H1 (cell line): ENCODE measurements around the gene SOWAHC. TPM values are rescaled to one million over a fixed set of nuclear protein-coding genes. Genes with fewer than 3 reads are reported as not detected.

Experiments
- CTCF ChIA-PET: fragments of 300-600 bp; sonication (Branson Sonifier 250); formaldehyde crosslinking; loops from one replicate; lab custom pipeline; 2021; ENCODE audit not compliant: partially characterized antibody; lab: Charles Lee
- POLR2A ChIA-PET: fragments of 300-600 bp; sonication (Branson Sonifier 250); formaldehyde crosslinking; loops from one replicate; lab custom pipeline; 2021; ENCODE audit warnings: inconsistent platforms; ENCODE audit not compliant: partially characterized antibody; lab: Charles Lee
- DNase-seq, 2 experiments: peaks; one replicate each; pipeline versions ENCODE4 v3.0.0 to v3.0.0-alpha.2; 2010 to 2022; ENCODE audit warnings: low spot score in 2 of 2, low read depth in 1 of 2, mixed read lengths in 1 of 2
- FAIRE-seq: peaks from 2 replicates; lab custom pipeline; 2011; peaks lifted over from hg19 to GRCh38; lab: Jason Lieb, UNC
- H2AFZ ChIP-seq: 2 replicates; pipeline ENCODE4 v1.8.1; 2012; ENCODE audit warnings: low read length, inconsistent platforms
- H2AK5ac ChIP-seq: 2 replicates; pipeline ENCODE4 v1.6.1; 2013; ENCODE audit warnings: low read depth, low read length
- H2BK120ac ChIP-seq: replicated peaks from 2 replicates; pipeline ENCODE3; 2013; ENCODE audit warnings: low read depth, low read length, inconsistent platforms
- H2BK12ac ChIP-seq: 2 replicates; pipeline ENCODE4 v1.6.1; 2013; ENCODE audit warnings: low read depth, low read length
- H2BK15ac ChIP-seq: 2 replicates; pipeline ENCODE4 v1.6.1; 2013; ENCODE audit warnings: low read length
- H2BK20ac ChIP-seq: 2 replicates; pipeline ENCODE4 v1.6.1; 2013; ENCODE audit warnings: low read length
- H2BK5ac ChIP-seq: 2 replicates; pipeline ENCODE4 v1.6.1; 2013; ENCODE audit warnings: low read depth, low read length
- H3K14ac ChIP-seq: 2 replicates; pipeline ENCODE4 v1.6.1; 2013; ENCODE audit warnings: inconsistent platforms; ENCODE audit not compliant: insufficient read length
- H3K18ac ChIP-seq: 2 replicates; pipeline ENCODE4 v1.6.1; 2013; ENCODE audit warnings: low read length; ENCODE audit errors: extremely low read depth
- H3K23ac ChIP-seq: 2 replicates; pipeline ENCODE4 v1.6.1; 2013; ENCODE audit warnings: inconsistent platforms; ENCODE audit not compliant: insufficient read length
- H3K23me2 ChIP-seq: 2 replicates; pipeline ENCODE4 v1.6.1; 2013; ENCODE audit warnings: low read depth, low read length
- H3K27ac ChIP-seq: 2 replicates; pipeline ENCODE4 v1.6.1; 2011; ENCODE audit warnings: low read depth, low read length, inconsistent platforms
- H3K27me3 ChIP-seq, 4 experiments: replicated peaks in 1 of 4; 1 replicate in 1 of 4; 2 replicates in 3 of 4; pipeline versions ENCODE4 v1.6.1 to v1.8.1; 2011 to 2013; ENCODE audit warnings: low read length in 3 of 4, mild to moderate bottlenecking in 3 of 4, inconsistent platforms in 2 of 4, mixed read lengths in 2 of 4, moderate library complexity in 1 of 4; ENCODE audit not compliant: control insufficient read depth in 3 of 4, insufficient read depth in 3 of 4; ENCODE audit errors: extremely low read depth in 1 of 4
- H3K36me3 ChIP-seq, 4 experiments: 2 replicates each; pipeline versions ENCODE4 v1.6.1 to v1.8.1; 2011 to 2013; ENCODE audit warnings: mild to moderate bottlenecking in 4 of 4, low read length in 3 of 4, moderate library complexity in 2 of 4, control low read depth in 1 of 4, inconsistent platforms in 1 of 4; ENCODE audit not compliant: insufficient read depth in 4 of 4, control insufficient read depth in 2 of 4
- H3K4ac ChIP-seq: replicated peaks from 2 replicates; pipeline ENCODE3; 2013; ENCODE audit warnings: low read length, low read depth, mixed read lengths, inconsistent platforms; ENCODE audit not compliant: insufficient read length
- H3K4me1 ChIP-seq, 4 experiments: replicated peaks in 1 of 4; 1 replicate in 1 of 4; 2 replicates in 3 of 4; pipeline versions ENCODE4 v1.6.1 to v1.8.1; 2011 to 2013; ENCODE audit warnings: low read length in 3 of 4, inconsistent platforms in 2 of 4, mixed read lengths in 1 of 4; ENCODE audit not compliant: insufficient read depth in 4 of 4, control insufficient read depth in 3 of 4
- H3K4me2 ChIP-seq, 2 experiments: 2 replicates each; pipeline versions ENCODE4 v1.6.1 to v1.8.1; 2011 to 2013; ENCODE audit warnings: low read depth in 2 of 2, low read length in 2 of 2, control low read depth in 1 of 2, inconsistent platforms in 1 of 2, mild to moderate bottlenecking in 1 of 2; ENCODE audit not compliant: insufficient read depth in 1 of 2
- H3K4me3 ChIP-seq, 4 experiments: fragments of 200-600, 300-600 bp in 1 of 4; sonication (generic), shearing (Covaris generic), sonication (Bioruptor Twin) in 1 of 4; 2 replicates each; pipeline versions ENCODE4 v1.5.1 to v1.8.1; 2011 to 2016; ENCODE audit warnings: low read length in 4 of 4, low read depth in 3 of 4, control low read depth in 2 of 4, inconsistent platforms in 2 of 4, mild to moderate bottlenecking in 2 of 4, mixed read lengths in 1 of 4, moderate library complexity in 1 of 4; ENCODE audit not compliant: insufficient read depth in 2 of 4; ENCODE audit errors: extremely low read depth in 1 of 4
- H3K56ac ChIP-seq: replicated peaks from 2 replicates; pipeline ENCODE3; 2013; ENCODE audit warnings: low read depth, mild to moderate bottlenecking, mixed read lengths, low read length, inconsistent platforms; ENCODE audit not compliant: insufficient read length
- H3K79me1 ChIP-seq: 2 replicates; pipeline ENCODE4 v1.6.1; 2013; ENCODE audit warnings: low read depth, low read length, control low read depth
- H3K79me2 ChIP-seq, 2 experiments: 2 replicates each; pipeline versions ENCODE4 v1.6.1 to v1.8.1; 2012 to 2013; ENCODE audit warnings: low read length in 2 of 2, mild to moderate bottlenecking in 2 of 2, inconsistent platforms in 1 of 2; ENCODE audit not compliant: insufficient read depth in 2 of 2, control insufficient read depth in 1 of 2
- H3K9ac ChIP-seq, 4 experiments: replicated peaks in 1 of 4; 1 replicate in 1 of 4; 2 replicates in 3 of 4; pipeline versions ENCODE4 v1.6.1 to v1.8.1; 2011 to 2013; ENCODE audit warnings: low read depth in 3 of 4, low read length in 3 of 4, control low read depth in 2 of 4, mild to moderate bottlenecking in 2 of 4, moderate library complexity in 2 of 4, inconsistent platforms in 1 of 4; ENCODE audit errors: extremely low read depth in 1 of 4
- H3K9me3 ChIP-seq, 2 experiments: 2 replicates each; pipeline versions ENCODE4 v1.6.1 to v1.8.1; 2012 to 2013; ENCODE audit warnings: mild to moderate bottlenecking in 2 of 2, moderate library complexity in 2 of 2, control low read depth in 1 of 2, inconsistent platforms in 1 of 2, low read depth in 1 of 2, low read length in 1 of 2, mixed read lengths in 1 of 2; ENCODE audit not compliant: insufficient read depth in 2 of 2
- H4K20me1 ChIP-seq, 2 experiments: replicated peaks in 1 of 2; 2 replicates each; pipeline versions ENCODE3 to v1.8.1; 2011 to 2013; ENCODE audit warnings: inconsistent platforms in 2 of 2, low read length in 2 of 2, mild to moderate bottlenecking in 1 of 2; ENCODE audit not compliant: insufficient read depth in 2 of 2, control insufficient read depth in 1 of 2
- H4K5ac ChIP-seq: 2 replicates; pipeline ENCODE4 v1.6.1; 2013; ENCODE audit warnings: low read length, low read depth, mixed read lengths, inconsistent platforms; ENCODE audit not compliant: insufficient read length
- H4K8ac ChIP-seq: 2 replicates; pipeline ENCODE4 v1.8.0; 2013; ENCODE audit warnings: mild to moderate bottlenecking, moderate library complexity, low read length, inconsistent platforms; ENCODE audit not compliant: insufficient read depth; ENCODE audit errors: extremely low read depth
- H4K91ac ChIP-seq: replicated peaks from 2 replicates; pipeline ENCODE3; 2013; ENCODE audit warnings: low read length, mixed read lengths, inconsistent platforms; ENCODE audit not compliant: insufficient read length
- MAFK ChIP-seq: IDR thresholded peaks from 2 replicates; pipeline ENCODE4 v1.6.1; 2012; ENCODE audit warnings: low read depth, mild to moderate bottlenecking, improper control_type of control experiment, low read length
- RBBP5 ChIP-seq: IDR thresholded peaks from 2 replicates; pipeline ENCODE4 v1.7.1; 2012; ENCODE audit warnings: low read depth, mild to moderate bottlenecking, inconsistent platforms, low read length, moderate library complexity, borderline replicate concordance
- WGBS, 2 experiments: shearing (Covaris generic) in 1 of 2; methylation state at CpG; one replicate each; pipeline versions ENCODE4 v1.1.6 to v1.1.7; 2013 to 2015; ENCODE audit warnings: low lambda C conversion rate in 2 of 2, mixed read lengths in 2 of 2, inconsistent platforms in 1 of 2, low coverage in 1 of 2, missing lambda C conversion rate in 1 of 2; ENCODE audit not compliant: insufficient replicate concordance in 2 of 2, insufficient coverage in 1 of 2, insufficient read length in 1 of 2; ENCODE audit errors: extremely low coverage in 1 of 2, missing lambda C conversion rate in 1 of 2; 5-methylcytosine and 5-hydroxymethylcytosine counted together
- polyA plus RNA-seq, 7 experiments: library from polyadenylated mRNA; depleted of rRNA in 3 of 7; stranded (reverse) in 5 of 7; unstranded in 2 of 7; fragments of >200 nt in 5 of 7; fragments of 200-250 nt in 2 of 7; gene quantifications; 1 replicate in 5 of 7; 2 replicates in 1 of 7; 4 replicates in 1 of 7; pipeline versions ENCODE4 v1.2.1 to v1.2.3, GENCODE V29; 2011 to 2013; ENCODE audit warnings: missing spikeins in 2 of 7, mixed read lengths in 2 of 7
- total RNA-seq: library from RNA; stranded (reverse); fragmentation: NEBNext Ultra II Directional; extraction: Animal tissue kit (Norgen Biotek cat#: 25700); gene quantifications from 2 replicates; pipeline ENCODE4 v1.2.1, GENCODE V29; 2021

The SOWAHC gene
- total and polyA plus RNA-seq, 2 of the 8 experiments (the other 6 are each of a cell fraction or from before 2014, with no cell fraction given): 3.1 to 17.8 TPM

DNA sequence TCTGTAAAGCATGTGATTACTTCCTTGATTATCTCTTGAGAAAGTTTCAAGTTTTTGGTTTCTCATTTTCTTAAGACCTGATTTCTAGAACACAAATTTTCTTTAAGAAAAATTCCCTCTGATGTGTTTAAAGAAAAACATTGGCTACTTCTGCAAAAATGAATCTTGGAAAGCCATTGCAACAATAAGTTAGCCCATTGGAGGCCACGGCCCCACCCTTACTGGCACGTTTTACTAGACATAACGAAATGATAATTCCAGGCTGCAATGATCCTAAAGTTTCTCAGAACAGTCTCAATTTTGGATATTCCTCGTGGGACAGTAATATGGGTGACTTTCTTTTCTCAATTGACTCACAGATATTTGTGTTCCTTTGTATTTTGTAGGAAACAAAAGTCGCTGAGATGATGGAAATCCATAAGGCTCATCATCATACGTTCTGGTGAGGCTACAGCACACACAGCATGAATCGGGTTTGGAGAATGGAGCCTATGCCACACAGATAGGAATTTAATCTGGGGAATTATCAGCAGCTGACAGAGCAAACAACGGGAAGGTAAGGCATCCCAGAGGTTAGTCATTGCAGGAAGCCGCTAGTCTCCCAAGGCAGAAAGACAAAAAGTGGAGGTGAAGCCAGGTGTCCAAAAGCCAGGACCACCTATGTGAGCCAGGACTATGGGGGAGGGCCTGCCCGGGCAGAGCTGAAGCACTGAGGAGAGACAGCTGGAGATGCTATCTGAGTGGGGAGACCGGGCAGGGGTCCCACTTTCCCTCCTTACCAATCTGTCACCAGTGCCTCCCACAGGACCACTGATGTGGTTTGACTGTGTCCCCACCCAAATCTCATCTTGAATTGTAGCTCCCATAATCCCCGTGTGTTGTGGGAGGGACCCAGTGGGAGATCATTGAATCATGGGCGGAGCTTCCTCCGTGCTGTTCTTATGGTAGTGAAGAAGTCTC is 35.9 kb downstream of the SOWAHC start:
- no peak overlapping the region for H2BK15ac ChIP-seq
- 89% methylated on average over 14 of the region's 14 CpGs; no CpG with 5 or more reads in 1 of the 2 experiments for WGBS, 2 experiments
- H3K4me2 ChIP-seq: no peak overlapping the region
- H3K9ac ChIP-seq: no peak overlapping the region
- H2BK12ac ChIP-seq: no peak overlapping the region
- no peaks in the 10 kb centered on the region for H3K9me3 ChIP-seq
- H3K4ac ChIP-seq: no peak overlapping the region
- no peak overlapping the region for H3K56ac ChIP-seq
- no peak overlapping the region for H3K4me3 ChIP-seq
- no peak overlapping the region for H3K18ac ChIP-seq
- no peak overlapping the region for H4K8ac ChIP-seq
- H3K27me3 ChIP-seq: no peaks in the 10 kb centered on the region
- H4K5ac ChIP-seq: no peak overlapping the region
- DNase-seq: no peak
- H4K20me1 ChIP-seq: no peaks in the 10 kb centered on the region
- FAIRE-seq: no peak
- H3K23ac ChIP-seq: no peak overlapping the region
- H3K23me2 ChIP-seq: no peaks in the 10 kb centered on the region
- no peaks in the 10 kb centered on the region for H3K79me2 ChIP-seq
- H3K14ac ChIP-seq: no peak overlapping the region
- peaks cover 2 to 11% (median 8%) of the 10 kb centered on the region in 4 experiments; a peak in 6 of 7 replicates for H3K4me1 ChIP-seq
- H2AK5ac ChIP-seq: no peak overlapping the region
- H3K79me1 ChIP-seq: no peaks in the 10 kb centered on the region
- H3K36me3 ChIP-seq: no peaks in the 10 kb centered on the region
- TF ChIP-seq RBBP5 (no peak), MAFK (no peak)
- no peak overlapping the region for H2BK20ac ChIP-seq
- no peak overlapping the region for H4K91ac ChIP-seq
- ChIA-PET POLR2A (no interaction called here), CTCF (no interaction called here)
- no peak overlapping the region for H3K27ac ChIP-seq
- no peak overlapping the region for H2BK5ac ChIP-seq
- no peak overlapping the region for H2AFZ ChIP-seq
- H2BK120ac ChIP-seq: no peak overlapping the region
